A204.1 (cell line): Measurements from ENCODE around the gene ZNF614.
"Not testable (repeated sequence)": the region's sequence is repeated elsewhere in the genome, so short reads cannot be mapped to it uniquely, and the experiment has no call there.

Experiments
- FAIRE-seq: peaks from 2 replicates; lab custom pipeline; 2012; peaks lifted over from hg19 to GRCh38; lab: Jason Lieb, UNC

Gene ZNF614

GRCh38 chr19:51986309-51987291 lies 41.6 kb downstream of the ZNF614 start, which contains the start of gene ZNF350:
Gene ZNF350, minus strand, starts transcription at chr19:51986840. Its CDS starts 12,480 bp downstream, at chr19:51974360.
- peak; percentile 44 for FAIRE-seq

DNA sequence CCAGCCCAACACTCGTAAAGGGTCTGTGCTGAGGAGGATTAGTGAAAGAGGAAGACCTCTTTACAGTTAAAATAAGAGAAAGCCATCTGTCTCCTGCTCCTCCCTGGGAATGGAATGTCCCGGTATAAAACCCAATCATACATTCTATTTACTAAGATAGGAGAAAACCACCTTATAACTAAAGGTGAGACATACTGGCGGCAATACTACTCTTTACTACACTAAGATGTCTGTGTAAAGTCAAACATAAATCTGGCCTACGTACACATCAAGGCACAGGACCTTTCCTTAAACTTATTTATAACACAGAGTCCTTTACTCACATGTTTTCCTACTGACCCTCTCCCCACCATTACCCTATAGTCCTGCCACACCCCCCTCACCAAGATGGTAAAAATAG lies 44.8 kb downstream of the ZNF614 start:
- FAIRE-seq: no peak

DNA sequence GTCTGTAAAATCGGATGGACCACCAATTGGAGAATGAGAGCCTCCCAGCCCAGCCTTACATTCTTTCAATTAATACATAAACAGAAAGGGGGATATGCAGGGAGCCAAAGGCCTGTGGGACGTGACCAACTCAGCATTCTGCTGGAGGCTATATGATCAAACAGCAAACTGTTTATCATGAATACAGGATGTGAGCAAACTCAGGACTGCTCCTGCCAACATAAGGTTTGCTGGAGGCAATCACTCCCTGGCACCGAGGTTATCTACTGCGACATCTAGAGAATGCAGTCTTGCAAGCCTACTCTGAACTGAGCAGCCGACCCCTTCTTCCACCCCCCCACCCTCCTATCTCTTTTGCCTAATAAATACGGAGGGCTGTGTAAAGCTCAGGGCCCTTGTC lies 47.3 kb downstream of the ZNF614 start:
- not testable (repeated sequence) for FAIRE-seq

GRCh38 chr19:51980116-51980736 lies 48.0 kb downstream of the ZNF614 start:
- no peak for FAIRE-seq

DNA sequence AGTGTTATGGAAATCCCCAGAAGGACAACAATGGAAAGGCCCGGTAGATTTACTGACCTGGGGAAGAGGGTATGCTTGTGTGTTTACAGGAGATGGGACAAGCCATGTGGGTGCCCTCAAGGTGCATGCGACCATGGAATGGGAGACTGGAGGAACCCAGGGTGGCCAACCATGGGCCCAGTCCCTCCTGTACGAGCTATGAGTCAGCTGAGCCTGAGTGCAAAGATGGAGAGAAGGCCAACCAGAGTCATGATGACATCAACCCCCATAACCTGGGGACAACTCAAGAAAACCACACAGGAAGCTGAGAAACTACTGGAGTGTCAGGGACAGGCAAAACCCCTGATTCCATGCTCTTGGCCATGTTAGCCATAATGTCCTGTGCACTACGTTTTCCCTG lies 49.3 kb downstream of the ZNF614 start:
- FAIRE-seq: no peak

DNA sequence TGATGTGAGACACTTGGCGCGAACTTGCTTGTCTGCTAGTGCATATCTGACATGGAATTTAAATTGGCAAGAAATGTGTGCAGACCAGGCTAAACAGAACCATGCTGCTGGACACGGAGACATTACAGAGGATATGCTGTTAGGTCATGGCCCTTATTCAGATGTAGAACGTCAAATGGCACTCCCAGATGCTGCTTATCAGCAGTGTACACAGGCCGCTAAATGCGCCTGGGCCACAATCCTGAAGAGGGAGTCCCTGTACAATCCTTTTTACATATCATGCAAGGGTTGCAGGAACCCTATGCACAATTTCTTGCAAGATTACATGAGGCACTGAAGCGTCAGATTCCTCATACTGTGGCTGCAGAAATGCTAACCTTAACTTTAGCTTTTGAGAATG lies 50.8 kb downstream of the ZNF614 start:
- no peak for FAIRE-seq

DNA sequence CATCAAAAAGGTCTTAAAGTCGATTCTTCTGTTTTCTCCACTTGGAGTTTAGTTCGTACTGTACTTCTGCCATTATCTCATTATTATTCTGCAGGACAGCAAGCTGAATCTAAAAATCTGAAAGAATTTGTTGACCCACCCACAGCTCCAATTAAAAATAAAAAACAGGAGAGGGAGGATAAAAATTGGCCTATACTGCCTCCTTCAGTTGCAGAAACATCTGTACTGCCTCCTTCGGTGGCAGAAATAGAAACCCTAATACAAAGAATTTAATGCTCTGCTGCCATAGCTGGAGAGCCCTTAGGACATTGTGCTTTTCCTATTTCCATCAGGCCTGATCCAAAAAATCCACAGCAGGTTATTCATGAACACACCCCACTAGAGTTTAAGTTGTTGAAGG lies 51.3 kb downstream of the ZNF614 start:
- FAIRE-seq: no peak

- not testable (repeated sequence) for FAIRE-seq
Observed at GRCh38 chr19:51975787-51976186, 52.4 kb downstream of the ZNF614 start.

- FAIRE-seq: no peak
Observed at GRCh38 chr19:51971624-51972023, 56.6 kb downstream of the ZNF614 start.

- FAIRE-seq: no peak
Observed at GRCh38 chr19:51970718-51971117, 57.5 kb downstream of the ZNF614 start.

DNA sequence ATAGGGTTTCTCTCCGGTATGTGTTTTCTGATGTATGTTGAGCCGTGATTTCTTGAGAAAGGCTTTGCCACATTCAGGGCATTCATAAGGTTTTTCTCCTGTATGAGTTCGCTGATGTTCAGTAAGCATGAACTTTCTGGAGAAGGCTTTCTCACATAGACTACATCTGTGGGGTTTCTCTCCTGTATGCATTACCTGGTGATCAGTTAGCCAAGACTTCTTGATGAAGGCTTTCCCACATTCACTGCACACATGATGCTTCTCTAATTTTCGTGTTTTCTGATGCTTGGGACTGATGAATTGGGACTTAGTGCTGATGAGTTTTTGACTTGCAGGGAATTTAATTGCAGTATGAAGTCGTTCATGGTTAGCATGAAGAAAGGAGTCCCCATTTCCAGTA lies 62.6 kb downstream of the ZNF614 start:
- no peak for FAIRE-seq
